Stimulated activated naive CD8-positive, alpha-beta T cell treated with anti-CD3 and anti-CD28 coated beads, Interleukin-15, Interleukin-2, amounts not matched to agents 100 ng/mL and 50 ng/mL, for 24 hours (primary cell): Measurements from ENCODE around the gene IFITM2.

ENCODE experiments used
- H3K27ac Mint-ChIP-seq: one replicate; pipeline ENCODE4 v1.8.0; 2021; ENCODE audit warnings: mild to moderate bottlenecking, mixed read lengths
- H3K27me3 Mint-ChIP-seq: one replicate; pipeline ENCODE4 v1.8.0; 2021; ENCODE audit warnings: mixed read lengths
- H3K36me3 Mint-ChIP-seq: one replicate; pipeline ENCODE4 v1.8.0; 2021; ENCODE audit warnings: low read depth, mixed read lengths
- H3K4me1 Mint-ChIP-seq: one replicate; pipeline ENCODE4 v1.8.0; 2021; ENCODE audit warnings: low read depth, mixed read lengths
- H3K4me3 Mint-ChIP-seq: one replicate; pipeline ENCODE4 v1.8.0; 2021; ENCODE audit warnings: mild to moderate bottlenecking, mixed read lengths
- H3K9me3 Mint-ChIP-seq: one replicate; pipeline ENCODE4 v1.8.0; 2021; ENCODE audit warnings: mixed read lengths

Gene IFITM2

DNA sequence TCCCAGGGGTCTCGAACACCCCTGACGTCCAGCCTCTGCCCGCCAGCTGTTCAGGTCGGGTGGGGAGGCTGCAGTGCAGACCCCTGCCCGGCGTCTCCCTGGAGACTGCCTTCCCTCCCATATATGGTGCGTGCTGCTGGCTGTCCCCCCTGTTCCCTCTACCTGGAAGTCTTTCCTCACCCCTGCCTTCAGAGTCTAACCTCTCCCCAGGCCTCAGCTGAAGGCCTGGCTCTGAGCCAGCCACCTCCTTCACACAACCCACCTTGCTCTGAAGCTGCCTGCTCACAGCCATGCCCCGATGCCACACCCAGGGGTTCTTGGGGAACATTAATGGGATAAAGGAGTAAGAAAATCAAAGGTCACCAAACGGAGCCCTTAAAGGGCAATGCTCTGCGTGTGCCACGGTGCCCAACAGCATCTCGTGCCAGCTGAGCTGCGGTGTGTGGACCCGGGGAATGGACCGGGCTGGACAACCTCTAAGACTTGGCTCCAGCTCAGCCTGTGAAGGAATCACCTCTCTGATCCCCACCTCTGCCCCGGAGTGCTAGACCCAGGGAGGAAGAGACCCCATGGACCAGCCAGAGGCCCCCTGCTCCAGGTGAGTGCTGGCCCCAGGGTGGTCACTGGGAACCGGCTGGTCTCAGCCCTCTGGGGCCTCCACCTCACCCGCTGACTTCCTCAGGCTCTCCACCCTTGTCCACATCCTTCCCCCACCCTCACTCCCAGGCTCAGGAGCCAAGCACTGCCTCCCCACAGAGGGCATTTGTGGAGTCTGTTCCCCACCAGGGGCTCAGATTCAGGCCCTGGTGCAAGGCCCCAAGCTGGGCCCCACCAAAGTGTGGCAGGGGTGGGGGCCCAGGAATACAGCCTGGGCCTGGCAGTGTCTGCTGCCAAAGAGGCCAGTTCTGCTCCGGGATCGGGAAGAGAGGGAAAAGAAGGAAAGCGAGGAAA is 29.3 kb upstream of the IFITM2 start, which contains the start of gene NLRP6:
TSS of gene NLRP6 (plus strand) at position 407 of the 951 bp plus-strand sequence. CDS start at position 570, 163 bp downstream.
- Mint-ChIP-seq H3K4me1 (peaks cover 48% of the 10 kb centered on the region), H3K9me3 (peaks cover 15% of the 10 kb centered on the region)

GRCh38 chr11:279040-279965 is 28.3 kb upstream of the IFITM2 start:
- Mint-ChIP-seq H3K36me3 (peaks cover 6% of the 10 kb centered on the region), H3K27ac (no peak overlapping the region), H3K27me3 (peaks cover 32% of the 10 kb centered on the region)

More for the DNA sequence above, 29.3 kb upstream of the IFITM2 start, which contains the start of gene NLRP6:
- Mint-ChIP-seq H3K36me3 (peaks cover 6% of the 10 kb centered on the region), H3K4me3 (peak within 1 kb of the TSS; percentile 72), H3K27me3 (peaks cover 32% of the 10 kb centered on the region), H3K27ac (peak within 1 kb of the TSS; percentile 67)

GRCh38 chr11:279966-280705 is 27.5 kb upstream of the IFITM2 start:
- H3K4me1 Mint-ChIP-seq: peaks cover 55% of the 10 kb centered on the region
- H3K36me3 Mint-ChIP-seq: peaks cover 6% of the 10 kb centered on the region
- H3K27ac Mint-ChIP-seq: no peak overlapping the region
- H3K27me3 Mint-ChIP-seq: peaks cover 32% of the 10 kb centered on the region
- peak overlapping the region; percentile 68 for H3K4me3 Mint-ChIP-seq
- H3K9me3 Mint-ChIP-seq: peaks cover 15% of the 10 kb centered on the region

More at GRCh38 chr11:279040-279965, 28.3 kb upstream of the IFITM2 start:
- Mint-ChIP-seq H3K9me3 (peaks cover 15% of the 10 kb centered on the region), H3K4me3 (peak overlapping the region; percentile 72), H3K4me1 (peaks cover 55% of the 10 kb centered on the region)

DNA sequence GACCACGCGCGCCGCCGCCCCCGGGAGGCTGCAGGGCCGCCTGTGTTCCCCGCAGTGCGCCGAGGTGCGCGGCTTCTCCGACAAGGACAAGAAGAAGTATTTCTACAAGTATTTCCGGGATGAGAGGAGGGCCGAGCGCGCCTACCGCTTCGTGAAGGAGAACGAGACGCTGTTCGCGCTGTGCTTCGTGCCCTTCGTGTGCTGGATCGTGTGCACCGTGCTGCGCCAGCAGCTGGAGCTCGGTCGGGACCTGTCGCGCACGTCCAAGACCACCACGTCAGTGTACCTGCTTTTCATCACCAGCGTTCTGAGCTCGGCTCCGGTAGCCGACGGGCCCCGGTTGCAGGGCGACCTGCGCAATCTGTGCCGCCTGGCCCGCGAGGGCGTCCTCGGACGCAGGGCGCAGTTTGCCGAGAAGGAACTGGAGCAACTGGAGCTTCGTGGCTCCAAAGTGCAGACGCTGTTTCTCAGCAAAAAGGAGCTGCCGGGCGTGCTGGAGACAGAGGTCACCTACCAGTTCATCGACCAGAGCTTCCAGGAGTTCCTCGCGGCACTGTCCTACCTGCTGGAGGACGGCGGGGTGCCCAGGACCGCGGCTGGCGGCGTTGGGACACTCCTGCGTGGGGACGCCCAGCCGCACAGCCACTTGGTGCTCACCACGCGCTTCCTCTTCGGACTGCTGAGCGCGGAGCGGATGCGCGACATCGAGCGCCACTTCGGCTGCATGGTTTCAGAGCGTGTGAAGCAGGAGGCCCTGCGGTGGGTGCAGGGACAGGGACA is 26.7 kb upstream of the IFITM2 start:
- Mint-ChIP-seq H3K27ac (no peak overlapping the region), H3K4me1 (peaks cover 55% of the 10 kb centered on the region), H3K36me3 (peaks cover 6% of the 10 kb centered on the region), H3K9me3 (peaks cover 14% of the 10 kb centered on the region), H3K4me3 (peak overlapping the region; percentile 68), H3K27me3 (peaks cover 32% of the 10 kb centered on the region)

- H3K27me3 Mint-ChIP-seq: peaks cover 32% of the 10 kb centered on the region
- H3K27ac Mint-ChIP-seq: no peak overlapping the region
- peaks cover 59% of the 10 kb centered on the region for H3K4me1 Mint-ChIP-seq
- H3K9me3 Mint-ChIP-seq: peaks cover 7% of the 10 kb centered on the region
- peaks cover 4% of the 10 kb centered on the region for H3K36me3 Mint-ChIP-seq
- peak overlapping the region; percentile 68 for H3K4me3 Mint-ChIP-seq
Measured at GRCh38 chr11:281486-282161, 26.0 kb upstream of the IFITM2 start.

DNA sequence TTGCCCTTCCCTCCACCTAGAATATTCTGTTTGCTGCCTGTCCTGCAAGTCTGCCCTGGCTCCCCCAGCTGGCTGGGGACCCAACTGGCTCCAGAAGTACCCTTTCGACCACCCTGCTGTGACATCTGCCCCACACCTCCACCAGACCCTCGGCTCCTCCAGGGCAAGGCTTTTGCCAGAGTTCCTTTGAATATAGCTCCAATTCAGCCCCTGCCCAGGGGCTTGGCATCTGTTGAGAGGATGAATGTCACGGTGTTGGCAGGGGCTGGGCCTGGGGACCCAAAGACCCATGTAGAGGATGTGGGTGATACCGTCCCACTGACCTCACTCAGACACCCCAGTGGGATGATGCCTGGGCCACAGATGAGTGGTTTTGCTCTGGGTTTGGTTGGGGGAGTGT is 25.4 kb upstream of the IFITM2 start:
- Mint-ChIP-seq H3K27ac (no peak overlapping the region), H3K27me3 (peaks cover 32% of the 10 kb centered on the region), H3K36me3 (no peaks in the 10 kb centered on the region), H3K4me1 (peaks cover 60% of the 10 kb centered on the region), H3K4me3 (peak overlapping the region; percentile 68), H3K9me3 (peaks cover 3% of the 10 kb centered on the region)

DNA sequence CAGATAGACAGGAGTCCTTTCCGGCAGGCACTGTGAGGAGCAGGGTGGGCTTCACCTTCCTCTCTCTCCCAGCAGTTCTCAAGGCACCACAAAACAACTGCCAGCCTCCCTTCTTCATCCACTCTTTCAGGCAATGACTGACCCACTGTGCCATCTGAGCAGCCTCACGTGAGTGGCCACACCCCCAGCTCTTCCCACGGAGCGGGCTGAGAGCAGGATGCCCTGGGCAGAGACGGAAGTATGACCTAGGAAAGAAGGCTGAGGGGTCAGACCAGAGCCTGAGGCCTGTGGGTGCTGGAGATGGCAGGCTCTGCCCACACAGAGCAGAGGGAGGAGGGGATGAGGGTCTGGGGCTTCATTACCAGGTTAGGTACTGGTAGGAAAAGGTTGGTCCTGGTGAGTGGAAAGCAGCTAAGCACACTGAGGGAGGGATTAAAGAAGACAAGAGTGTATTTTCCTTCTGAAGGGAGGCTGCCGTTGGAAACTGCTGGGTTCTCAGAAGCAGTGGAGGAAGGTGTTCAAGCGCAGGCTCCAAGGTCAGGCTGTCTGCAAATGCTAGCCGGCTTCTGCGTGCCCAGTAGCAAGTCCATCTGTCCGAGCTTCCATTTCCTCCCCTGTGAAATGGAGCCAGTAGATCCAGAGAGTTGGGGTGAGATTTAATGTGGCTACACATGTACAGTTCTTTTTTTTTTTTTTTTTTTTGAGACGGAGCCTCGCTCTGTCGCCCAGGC is 24.8 kb upstream of the IFITM2 start:
- Mint-ChIP-seq H3K4me1 (peaks cover 58% of the 10 kb centered on the region), H3K9me3 (no peaks in the 10 kb centered on the region), H3K27ac (peak overlapping the region; percentile 14), H3K27me3 (peaks cover 29% of the 10 kb centered on the region), H3K4me3 (peak overlapping the region; percentile 68), H3K36me3 (peaks cover 1% of the 10 kb centered on the region)

DNA sequence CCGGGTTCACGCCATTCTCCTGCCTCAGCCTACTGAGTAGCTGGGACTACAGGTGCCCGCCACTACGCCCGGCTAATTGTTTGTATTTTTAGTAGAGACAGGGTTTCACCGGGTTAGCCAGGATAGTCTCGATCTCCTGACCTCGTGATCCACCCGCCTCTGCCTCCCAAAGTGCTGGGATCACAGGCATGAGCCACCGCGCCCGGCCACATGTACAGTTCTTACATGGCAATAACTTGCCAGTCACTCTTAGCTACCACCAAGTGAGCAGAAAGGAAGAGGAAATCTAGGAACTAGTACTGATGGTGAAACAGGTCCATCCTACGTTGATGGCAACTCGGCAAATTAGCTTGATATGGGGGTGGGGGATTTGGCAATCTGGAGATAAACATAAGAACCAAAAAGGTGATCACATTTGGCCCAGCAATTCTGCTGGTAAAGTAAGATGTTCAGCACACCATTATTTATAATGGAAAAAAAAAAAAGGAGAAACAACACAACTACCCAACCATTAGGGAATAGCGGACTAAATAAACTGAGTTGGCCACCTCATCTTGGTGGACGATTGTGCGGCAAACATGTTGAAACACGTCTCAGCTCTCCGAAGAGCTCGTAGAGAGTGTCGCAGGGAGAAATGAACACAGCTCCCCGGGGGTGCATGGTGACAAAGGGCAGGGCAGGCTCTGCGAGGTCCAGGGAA is 24.1 kb upstream of the IFITM2 start:
- peaks cover 4% of the 10 kb centered on the region for H3K36me3 Mint-ChIP-seq
- H3K4me3 Mint-ChIP-seq: no peak overlapping the region
- peak overlapping the region; percentile 5 for H3K27ac Mint-ChIP-seq
- peaks cover 55% of the 10 kb centered on the region for H3K4me1 Mint-ChIP-seq
- peaks cover 24% of the 10 kb centered on the region for H3K27me3 Mint-ChIP-seq
- H3K9me3 Mint-ChIP-seq: no peaks in the 10 kb centered on the region

DNA sequence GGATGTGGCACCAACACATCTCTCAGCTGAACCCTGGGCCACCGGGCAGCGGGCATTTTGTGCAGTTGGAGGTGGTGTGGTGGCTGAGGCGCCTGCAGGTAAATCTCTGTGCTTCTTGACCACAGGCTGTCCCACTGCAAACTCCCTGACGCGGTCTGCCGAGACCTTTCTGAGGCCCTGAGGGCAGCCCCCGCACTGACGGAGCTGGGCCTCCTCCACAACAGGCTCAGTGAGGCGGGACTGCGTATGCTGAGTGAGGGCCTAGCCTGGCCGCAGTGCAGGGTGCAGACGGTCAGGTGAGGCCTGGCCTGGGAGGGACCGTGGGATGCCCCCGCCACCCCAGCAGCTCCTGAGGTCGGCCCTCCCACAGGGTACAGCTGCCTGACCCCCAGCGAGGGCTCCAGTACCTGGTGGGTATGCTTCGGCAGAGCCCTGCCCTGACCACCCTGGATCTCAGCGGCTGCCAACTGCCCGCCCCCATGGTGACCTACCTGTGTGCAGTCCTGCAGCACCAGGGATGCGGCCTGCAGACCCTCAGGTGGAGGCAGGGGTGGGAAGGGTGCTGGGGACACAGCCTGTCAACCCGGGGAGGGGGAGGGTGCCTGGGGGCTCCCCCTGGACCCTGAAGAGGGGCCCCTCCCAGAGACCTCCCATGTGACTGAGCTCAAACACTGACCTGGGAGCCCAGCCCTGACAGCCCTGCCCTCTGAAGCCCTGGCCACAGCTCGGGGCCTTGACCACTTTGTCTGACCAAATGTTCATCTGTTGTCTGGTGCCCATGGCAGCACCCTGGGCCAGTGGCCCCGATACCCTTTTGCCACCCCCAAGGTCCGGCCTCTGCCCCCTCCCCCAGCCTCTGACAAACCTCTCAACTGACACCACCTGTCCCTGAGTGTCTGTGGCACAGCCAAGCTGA is 23.3 kb upstream of the IFITM2 start:
- Mint-ChIP-seq H3K36me3 (peaks cover 4% of the 10 kb centered on the region), H3K9me3 (no peaks in the 10 kb centered on the region), H3K4me1 (peaks cover 52% of the 10 kb centered on the region), H3K27me3 (peaks cover 21% of the 10 kb centered on the region), H3K4me3 (no peak overlapping the region), H3K27ac (no peak overlapping the region)

DNA sequence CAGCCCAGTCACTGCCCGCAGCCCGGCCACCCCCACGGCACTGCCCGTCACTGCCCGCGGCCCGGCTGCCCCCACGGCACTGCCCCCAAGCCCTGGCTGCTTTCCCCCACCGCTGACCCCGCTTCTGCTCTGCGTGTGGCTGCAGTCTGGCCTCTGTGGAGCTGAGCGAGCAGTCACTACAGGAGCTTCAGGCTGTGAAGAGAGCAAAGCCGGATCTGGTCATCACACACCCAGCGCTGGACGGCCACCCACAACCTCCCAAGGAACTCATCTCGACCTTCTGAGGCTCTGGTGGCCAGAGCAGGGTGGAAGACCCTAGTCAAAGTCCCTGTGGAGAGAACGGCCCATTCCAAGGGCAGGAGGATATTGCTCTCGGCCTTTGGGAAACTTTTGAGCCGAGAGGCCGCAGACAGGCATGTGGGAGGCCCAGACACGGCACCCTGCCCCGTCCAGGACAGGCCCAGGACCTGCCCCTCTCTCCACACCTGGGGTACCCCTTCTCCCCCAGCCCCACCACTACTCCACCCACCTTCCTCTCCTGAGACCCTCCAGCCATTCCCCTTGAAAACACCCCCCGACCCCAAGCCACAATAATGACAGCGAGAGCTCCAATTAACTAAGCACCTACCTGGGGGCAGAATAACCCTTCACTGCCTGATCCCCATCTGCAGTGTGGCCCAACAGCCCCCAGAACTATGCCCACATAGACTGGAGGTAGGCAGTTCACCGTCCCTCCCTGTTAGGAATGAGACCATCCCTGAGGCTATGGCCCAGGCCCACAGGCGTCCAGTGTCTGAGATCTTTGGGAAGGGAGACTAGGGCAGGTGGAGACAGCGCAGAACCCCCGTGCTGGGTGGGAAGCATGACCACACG is 22.4 kb upstream of the IFITM2 start:
- H3K9me3 Mint-ChIP-seq: no peaks in the 10 kb centered on the region
- peaks cover 4% of the 10 kb centered on the region for H3K36me3 Mint-ChIP-seq
- H3K27ac Mint-ChIP-seq: no peak overlapping the region
- peaks cover 57% of the 10 kb centered on the region for H3K4me1 Mint-ChIP-seq
- H3K27me3 Mint-ChIP-seq: peaks cover 21% of the 10 kb centered on the region
- no peak overlapping the region for H3K4me3 Mint-ChIP-seq

DNA sequence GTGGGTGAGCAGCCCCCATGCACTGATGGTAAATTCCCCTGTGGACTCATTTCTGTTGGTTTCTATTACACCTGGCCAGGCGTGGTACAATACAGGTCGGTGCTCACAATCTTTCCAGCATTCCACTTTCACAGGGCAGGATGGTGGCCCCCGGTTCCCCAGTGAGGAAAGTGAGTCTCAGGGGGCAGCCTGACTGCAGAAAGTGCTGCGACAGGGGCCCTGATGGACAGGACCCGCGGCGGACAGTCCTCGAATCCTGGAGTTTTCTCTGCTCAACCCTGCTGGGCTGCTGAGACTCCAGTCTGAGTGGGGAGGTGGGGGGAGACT is 21.8 kb upstream of the IFITM2 start:
- no peak overlapping the region for H3K4me3 Mint-ChIP-seq
- peaks cover 18% of the 10 kb centered on the region for H3K27me3 Mint-ChIP-seq

More for the DNA sequence above, 21.8 kb upstream of the IFITM2 start:
- H3K36me3 Mint-ChIP-seq: peaks cover 4% of the 10 kb centered on the region
- H3K27ac Mint-ChIP-seq: no peak overlapping the region
- peaks cover 54% of the 10 kb centered on the region for H3K4me1 Mint-ChIP-seq
- no peaks in the 10 kb centered on the region for H3K9me3 Mint-ChIP-seq
